Amygdala (tissue), 56 donors: Measurements from ENCODE around the gene PODXL.

Experiments used
- DNase-seq, 56 donors: peaks; one replicate each; lab custom pipeline; 2025; lab: John Stamatoyannopoulos, UW

Gene PODXL

GRCh38 chr7:131459256-131459655 lies 97.2 kb downstream of the PODXL start:
- no peak for DNase-seq

- DNase-seq, result no peak
Measured at GRCh38 chr7:131456338-131456737, 100.1 kb downstream of the PODXL start.

- DNase-seq, result no peak
Measured at GRCh38 chr7:131455546-131455945, 100.9 kb downstream of the PODXL start.

GRCh38 chr7:131455001-131455400 lies 101.4 kb downstream of the PODXL start:
- no peak for DNase-seq

- no peak for DNase-seq
Measured at GRCh38 chr7:131454498-131454897, 101.9 kb downstream of the PODXL start.
